SK-N-SH treated with all-trans-retinoic acid at 6 μM for 48 hours (cell line): ENCODE results near the gene JHY.

Source experiments
- ATAC-seq: fragments of 200-7000 bp; cut with Tn5 transposase; 3 replicates; pipeline ENCODE4 v1.9.1; 2020; ENCODE audit warnings: mild to moderate bottlenecking, moderate library complexity
- ARNTL ChIP-seq: fragments of 450-650 bp; formaldehyde crosslinking; IDR thresholded peaks from 2 replicates; pipeline ENCODE4 v1.5.0; 2020; ENCODE audit warnings: low read depth, mild to moderate bottlenecking, moderate library complexity, borderline replicate concordance
- BACH2 ChIP-seq: fragments of 250-450 bp; sonication (Bioruptor Pico); IDR thresholded peaks from 2 replicates; pipeline ENCODE4 v1.9.0; 2021; ENCODE audit warnings: mild to moderate bottlenecking, borderline replicate concordance
- CREB5 ChIP-seq: fragments of 250-450 bp; sonication (Bioruptor Pico); IDR thresholded peaks from 2 replicates; pipeline ENCODE4 v1.5.1; 2020; ENCODE audit warnings: low read depth, mild to moderate bottlenecking, moderate library complexity
- CSDC2 ChIP-seq: fragments of 250-450 bp; sonication (Bioruptor Pico); IDR thresholded peaks from 2 replicates; pipeline ENCODE4 v1.5.0; 2020; ENCODE audit warnings: mild to moderate bottlenecking, moderate library complexity
- CSRNP3 ChIP-seq: fragments of 250-450 bp; sonication (Bioruptor Pico); IDR thresholded peaks from 2 replicates; pipeline ENCODE4 v1.5.1; 2021; ENCODE audit warnings: mild to moderate bottlenecking, moderate library complexity
- GLIS3 ChIP-seq: fragments of 250-450 bp; sonication (Bioruptor Pico); IDR thresholded peaks from 2 replicates; pipeline ENCODE4 v1.5.0; 2020; ENCODE audit warnings: mild to moderate bottlenecking, moderate library complexity
- ISL1 ChIP-seq: fragments of 250-450 bp; sonication (Bioruptor Pico); IDR thresholded peaks from 2 replicates; pipeline ENCODE4 v2.1.2; 2022; ENCODE audit warnings: mild to moderate bottlenecking, moderate library complexity
- OSR1 ChIP-seq: fragments of 250-450 bp; sonication (Bioruptor Pico); IDR thresholded peaks from 2 replicates; pipeline ENCODE4 v1.8.0; 2022; ENCODE audit warnings: moderate library complexity, mild to moderate bottlenecking, inconsistent platforms
- PPARA ChIP-seq: fragments of 250-450 bp; sonication (Bioruptor Pico); IDR thresholded peaks from 2 replicates; pipeline ENCODE4 v1.5.0; 2020; ENCODE audit warnings: mild to moderate bottlenecking, borderline replicate concordance
- RARB ChIP-seq: fragments of 250-450 bp; sonication (Bioruptor Pico); IDR thresholded peaks from 2 replicates; pipeline ENCODE4 v1.8.0; 2021; ENCODE audit warnings: mild to moderate bottlenecking, moderate library complexity
- TOX ChIP-seq: fragments of 250-450 bp; sonication (Bioruptor Pico); IDR thresholded peaks from 2 replicates; pipeline ENCODE4 v1.8.0; 2021; ENCODE audit warnings: mild to moderate bottlenecking, moderate library complexity, borderline replicate concordance
- ZC3H10 ChIP-seq: fragments of 250-450 bp; sonication (Bioruptor Pico); IDR thresholded peaks from 2 replicates; pipeline ENCODE4 v1.5.1; 2021; ENCODE audit warnings: mild to moderate bottlenecking, moderate library complexity
- ZFP3 ChIP-seq: fragments of 250-450 bp; sonication (Bioruptor Pico); IDR thresholded peaks from 2 replicates; pipeline ENCODE4 v1.5.0; 2020; ENCODE audit warnings: mild to moderate bottlenecking, moderate library complexity
- ZFP30 ChIP-seq: fragments of 450-650 bp; formaldehyde crosslinking; IDR thresholded peaks from 2 replicates; pipeline ENCODE4 v1.5.0; 2022; ENCODE audit warnings: mild to moderate bottlenecking, moderate library complexity
- ZNF565 ChIP-seq: fragments of 450-650 bp; formaldehyde crosslinking; conservative IDR thresholded peaks from 2 replicates; pipeline ENCODE4 v1.5.0; 2020; ENCODE audit warnings: low read depth, mild to moderate bottlenecking, moderate library complexity
- ZNF70 ChIP-seq: fragments of 450-650 bp; formaldehyde crosslinking; IDR thresholded peaks from 2 replicates; pipeline ENCODE4 v1.5.0; 2020; ENCODE audit warnings: mild to moderate bottlenecking, moderate library complexity
- ZNF8 ChIP-seq: fragments of 450-650 bp; formaldehyde crosslinking; IDR thresholded peaks from 2 replicates; pipeline ENCODE4 v1.5.0; 2020; ENCODE audit warnings: mild to moderate bottlenecking, moderate library complexity
- TF ChIP-seq, protein P1 (sequence below): fragments of 250-450 bp; sonication (Bioruptor Pico); IDR thresholded peaks from 2 replicates; pipeline ENCODE4 v1.8.0; 2020; ENCODE audit warnings: mild to moderate bottlenecking, moderate library complexity, borderline replicate concordance
- TF ChIP-seq, protein P2 (sequence below): fragments of 250-450 bp; sonication (Bioruptor Pico); IDR thresholded peaks from 2 replicates; pipeline ENCODE4 v1.5.0; 2020; ENCODE audit warnings: mild to moderate bottlenecking, moderate library complexity
- TF ChIP-seq, protein P3 (sequence below): fragments of 250-450 bp; sonication (Bioruptor Pico); IDR thresholded peaks from 2 replicates; pipeline ENCODE4 v1.8.0; 2021; ENCODE audit warnings: low read depth, mild to moderate bottlenecking, moderate library complexity, borderline replicate concordance

The JHY gene

DNA sequence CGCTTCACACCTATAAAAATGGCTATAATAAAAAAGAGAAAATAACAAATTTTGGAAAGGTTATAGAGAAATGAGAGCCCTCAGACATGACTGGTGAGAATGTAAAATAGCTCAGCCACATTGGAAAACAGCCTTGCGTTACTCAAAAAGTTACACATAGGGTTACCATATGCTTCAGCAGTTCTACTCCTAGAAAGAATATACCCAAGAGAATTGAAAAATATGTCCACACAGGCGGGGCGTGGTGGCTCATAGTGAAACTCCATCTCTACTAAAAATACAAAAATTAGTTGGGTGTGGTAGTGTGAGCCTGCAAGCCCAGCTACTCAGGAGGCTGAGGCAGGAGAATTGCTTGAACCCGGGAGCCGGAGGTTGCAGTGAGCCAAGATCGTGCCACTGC, 7.6 kb upstream of the JHY start:
- TF ChIP-seq, protein P1, sequence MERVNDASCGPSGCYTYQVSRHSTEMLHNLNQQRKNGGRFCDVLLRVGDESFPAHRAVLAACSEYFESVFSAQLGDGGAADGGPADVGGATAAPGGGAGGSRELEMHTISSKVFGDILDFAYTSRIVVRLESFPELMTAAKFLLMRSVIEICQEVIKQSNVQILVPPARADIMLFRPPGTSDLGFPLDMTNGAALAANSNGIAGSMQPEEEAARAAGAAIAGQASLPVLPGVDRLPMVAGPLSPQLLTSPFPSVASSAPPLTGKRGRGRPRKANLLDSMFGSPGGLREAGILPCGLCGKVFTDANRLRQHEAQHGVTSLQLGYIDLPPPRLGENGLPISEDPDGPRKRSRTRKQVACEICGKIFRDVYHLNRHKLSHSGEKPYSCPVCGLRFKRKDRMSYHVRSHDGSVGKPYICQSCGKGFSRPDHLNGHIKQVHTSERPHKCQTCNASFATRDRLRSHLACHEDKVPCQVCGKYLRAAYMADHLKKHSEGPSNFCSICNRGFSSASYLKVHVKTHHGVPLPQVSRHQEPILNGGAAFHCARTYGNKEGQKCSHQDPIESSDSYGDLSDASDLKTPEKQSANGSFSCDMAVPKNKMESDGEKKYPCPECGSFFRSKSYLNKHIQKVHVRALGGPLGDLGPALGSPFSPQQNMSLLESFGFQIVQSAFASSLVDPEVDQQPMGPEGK (CRISPR knock-in tag): no peak
- no peak for TF ChIP-seq RARB (CRISPR knock-in tag)
- TF ChIP-seq ARNTL (CRISPR knock-in tag): no peak
- no peak for TF ChIP-seq ZNF8 (CRISPR knock-in tag)
- TF ChIP-seq GLIS3 (CRISPR knock-in tag): no peak
- no peak for TF ChIP-seq CREB5
- TF ChIP-seq CSRNP3 (CRISPR knock-in tag): no peak
- TF ChIP-seq ZFP3 (CRISPR knock-in tag): no peak
- no peak for TF ChIP-seq ZNF565
- TF ChIP-seq ZFP30: no peak
- no peak for TF ChIP-seq ISL1
- TF ChIP-seq TOX (CRISPR knock-in tag): no peak
- TF ChIP-seq, protein P2, sequence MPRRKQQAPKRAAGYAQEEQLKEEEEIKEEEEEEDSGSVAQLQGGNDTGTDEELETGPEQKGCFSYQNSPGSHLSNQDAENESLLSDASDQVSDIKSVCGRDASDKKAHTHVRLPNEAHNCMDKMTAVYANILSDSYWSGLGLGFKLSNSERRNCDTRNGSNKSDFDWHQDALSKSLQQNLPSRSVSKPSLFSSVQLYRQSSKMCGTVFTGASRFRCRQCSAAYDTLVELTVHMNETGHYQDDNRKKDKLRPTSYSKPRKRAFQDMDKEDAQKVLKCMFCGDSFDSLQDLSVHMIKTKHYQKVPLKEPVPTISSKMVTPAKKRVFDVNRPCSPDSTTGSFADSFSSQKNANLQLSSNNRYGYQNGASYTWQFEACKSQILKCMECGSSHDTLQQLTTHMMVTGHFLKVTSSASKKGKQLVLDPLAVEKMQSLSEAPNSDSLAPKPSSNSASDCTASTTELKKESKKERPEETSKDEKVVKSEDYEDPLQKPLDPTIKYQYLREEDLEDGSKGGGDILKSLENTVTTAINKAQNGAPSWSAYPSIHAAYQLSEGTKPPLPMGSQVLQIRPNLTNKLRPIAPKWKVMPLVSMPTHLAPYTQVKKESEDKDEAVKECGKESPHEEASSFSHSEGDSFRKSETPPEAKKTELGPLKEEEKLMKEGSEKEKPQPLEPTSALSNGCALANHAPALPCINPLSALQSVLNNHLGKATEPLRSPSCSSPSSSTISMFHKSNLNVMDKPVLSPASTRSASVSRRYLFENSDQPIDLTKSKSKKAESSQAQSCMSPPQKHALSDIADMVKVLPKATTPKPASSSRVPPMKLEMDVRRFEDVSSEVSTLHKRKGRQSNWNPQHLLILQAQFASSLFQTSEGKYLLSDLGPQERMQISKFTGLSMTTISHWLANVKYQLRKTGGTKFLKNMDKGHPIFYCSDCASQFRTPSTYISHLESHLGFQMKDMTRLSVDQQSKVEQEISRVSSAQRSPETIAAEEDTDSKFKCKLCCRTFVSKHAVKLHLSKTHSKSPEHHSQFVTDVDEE: no peak
- no peak for TF ChIP-seq OSR1 (CRISPR knock-in tag)
- no peak for TF ChIP-seq CSDC2 (CRISPR knock-in tag)
- TF ChIP-seq, protein P3, sequence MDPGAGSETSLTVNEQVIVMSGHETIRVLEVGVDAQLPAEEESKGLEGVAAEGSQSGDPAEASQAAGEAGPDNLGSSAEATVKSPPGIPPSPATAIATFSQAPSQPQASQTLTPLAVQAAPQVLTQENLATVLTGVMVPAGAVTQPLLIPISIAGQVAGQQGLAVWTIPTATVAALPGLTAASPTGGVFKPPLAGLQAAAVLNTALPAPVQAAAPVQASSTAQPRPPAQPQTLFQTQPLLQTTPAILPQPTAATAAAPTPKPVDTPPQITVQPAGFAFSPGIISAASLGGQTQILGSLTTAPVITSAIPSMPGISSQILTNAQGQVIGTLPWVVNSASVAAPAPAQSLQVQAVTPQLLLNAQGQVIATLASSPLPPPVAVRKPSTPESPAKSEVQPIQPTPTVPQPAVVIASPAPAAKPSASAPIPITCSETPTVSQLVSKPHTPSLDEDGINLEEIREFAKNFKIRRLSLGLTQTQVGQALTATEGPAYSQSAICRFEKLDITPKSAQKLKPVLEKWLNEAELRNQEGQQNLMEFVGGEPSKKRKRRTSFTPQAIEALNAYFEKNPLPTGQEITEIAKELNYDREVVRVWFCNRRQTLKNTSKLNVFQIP (CRISPR knock-in tag): no peak
- no peak for TF ChIP-seq ZNF70 (CRISPR knock-in tag)
- no peak for TF ChIP-seq PPARA
- no peak for TF ChIP-seq ZC3H10 (CRISPR knock-in tag)
- TF ChIP-seq BACH2 (CRISPR knock-in tag): no peak
- ATAC-seq: no peak

DNA sequence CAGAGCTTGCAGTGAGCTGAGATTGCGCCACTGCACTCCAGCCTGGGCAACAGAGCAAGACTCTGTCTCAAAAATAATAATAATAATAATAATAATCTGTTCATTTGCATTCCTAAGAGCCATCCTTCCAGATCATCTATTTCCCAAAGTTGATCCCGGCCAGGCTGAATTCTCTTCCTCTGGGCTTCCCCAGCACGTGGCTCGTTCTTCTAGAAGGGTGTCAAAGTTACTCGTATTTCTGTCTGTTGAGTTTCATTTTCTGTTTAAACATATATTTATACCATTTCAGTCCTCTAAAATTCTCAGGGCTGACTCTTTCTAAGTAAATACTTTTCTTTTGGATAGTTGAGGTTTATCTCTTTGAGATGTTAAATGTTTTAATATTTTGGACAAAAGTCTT, 4.8 kb upstream of the JHY start:
- TF ChIP-seq PPARA (no peak), CSDC2 (CRISPR knock-in tag) (no peak), ZNF70 (CRISPR knock-in tag) (no peak)
- TF ChIP-seq, protein P2: no peak
- ATAC-seq: no peak
